Choroid plexus epithelial cell (primary cell): ENCODE data around the gene CBLL1.

Experiments used
- DNase-seq: peaks from one replicate; pipeline ENCODE4 v3.0.0-alpha.2; 2010; ENCODE audit warnings: low read depth
- H3K4me3 ChIP-seq: 2 replicates; pipeline ENCODE4 v1.5.1; 2011; ENCODE audit warnings: low read depth, mild to moderate bottlenecking, control low read depth, low read length, moderate library complexity
- TF ChIP-seq, protein P1 (sequence below): conservative IDR thresholded peaks from 2 replicates; pipeline ENCODE4 v1.5.1; 2011; ENCODE audit warnings: low read depth, mild to moderate bottlenecking, control low read depth, inconsistent platforms, low read length, moderate library complexity

The CBLL1 gene

DNA sequence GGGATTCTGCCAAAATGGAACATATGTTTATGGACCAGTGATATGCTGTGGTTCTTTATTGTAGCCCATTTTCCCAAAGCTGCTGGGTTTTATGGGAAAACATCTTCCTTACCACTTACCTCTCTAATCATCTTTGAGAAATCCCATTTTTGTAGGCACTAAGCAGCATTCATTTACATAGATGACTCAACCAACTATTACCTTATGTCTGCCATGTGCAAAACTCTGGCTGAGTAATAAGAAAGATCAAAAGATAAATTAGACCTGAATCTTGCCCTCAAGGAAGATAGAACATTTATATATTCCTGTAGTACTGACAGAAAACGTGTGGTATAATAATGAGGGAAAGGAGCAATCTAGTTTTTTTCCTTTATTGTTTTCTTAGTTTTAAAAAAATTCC, 24.3 kb downstream of the CBLL1 start:
- TF ChIP-seq, protein P1, sequence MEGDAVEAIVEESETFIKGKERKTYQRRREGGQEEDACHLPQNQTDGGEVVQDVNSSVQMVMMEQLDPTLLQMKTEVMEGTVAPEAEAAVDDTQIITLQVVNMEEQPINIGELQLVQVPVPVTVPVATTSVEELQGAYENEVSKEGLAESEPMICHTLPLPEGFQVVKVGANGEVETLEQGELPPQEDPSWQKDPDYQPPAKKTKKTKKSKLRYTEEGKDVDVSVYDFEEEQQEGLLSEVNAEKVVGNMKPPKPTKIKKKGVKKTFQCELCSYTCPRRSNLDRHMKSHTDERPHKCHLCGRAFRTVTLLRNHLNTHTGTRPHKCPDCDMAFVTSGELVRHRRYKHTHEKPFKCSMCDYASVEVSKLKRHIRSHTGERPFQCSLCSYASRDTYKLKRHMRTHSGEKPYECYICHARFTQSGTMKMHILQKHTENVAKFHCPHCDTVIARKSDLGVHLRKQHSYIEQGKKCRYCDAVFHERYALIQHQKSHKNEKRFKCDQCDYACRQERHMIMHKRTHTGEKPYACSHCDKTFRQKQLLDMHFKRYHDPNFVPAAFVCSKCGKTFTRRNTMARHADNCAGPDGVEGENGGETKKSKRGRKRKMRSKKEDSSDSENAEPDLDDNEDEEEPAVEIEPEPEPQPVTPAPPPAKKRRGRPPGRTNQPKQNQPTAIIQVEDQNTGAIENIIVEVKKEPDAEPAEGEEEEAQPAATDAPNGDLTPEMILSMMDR, result no peak
- DNase-seq, result no peak
- H3K4me3 ChIP-seq, result no peak overlapping the region

DNA sequence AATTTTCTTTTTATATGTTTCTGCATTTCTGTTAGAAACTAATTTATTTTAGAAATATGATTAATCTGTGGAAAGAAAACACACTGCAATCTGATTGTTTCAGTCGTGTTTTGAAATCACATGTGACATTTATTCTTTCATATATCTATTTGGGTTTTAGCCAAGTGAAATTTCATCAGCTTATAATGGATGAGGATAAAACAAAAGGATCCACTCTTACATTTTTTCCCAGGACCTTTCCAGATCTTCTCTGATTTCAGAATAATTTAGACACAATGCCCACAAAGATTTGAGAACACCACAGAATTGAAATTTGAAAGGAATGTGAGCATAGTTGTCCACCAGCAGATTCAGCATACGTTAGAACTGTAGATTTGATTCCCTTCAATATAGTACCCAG, 29.1 kb downstream of the CBLL1 start:
- DNase-seq, result no peak
- no peak overlapping the region for H3K4me3 ChIP-seq
- TF ChIP-seq, protein P1, result no peak

DNA sequence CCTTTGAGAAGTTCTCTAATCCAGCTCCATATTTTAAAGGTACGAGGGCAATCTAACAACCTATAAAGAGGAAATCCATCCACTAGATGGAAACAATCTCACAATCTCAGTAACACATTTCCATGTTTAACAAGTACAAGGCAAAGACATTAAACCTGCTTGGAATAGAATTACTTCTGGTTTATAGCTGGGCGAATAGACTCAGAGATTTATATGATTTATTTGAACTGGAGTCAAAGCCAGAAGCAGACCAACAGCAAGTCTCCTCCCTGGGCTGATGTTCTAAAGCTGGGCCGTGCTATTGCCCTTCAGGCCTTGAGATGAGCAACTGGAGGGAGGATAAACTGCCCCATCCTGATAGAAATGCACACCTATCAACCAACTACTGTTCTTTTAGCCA, 33.8 kb downstream of the CBLL1 start:
- no peak overlapping the region for H3K4me3 ChIP-seq
- TF ChIP-seq, protein P1, result no peak
- no peak for DNase-seq

DNA sequence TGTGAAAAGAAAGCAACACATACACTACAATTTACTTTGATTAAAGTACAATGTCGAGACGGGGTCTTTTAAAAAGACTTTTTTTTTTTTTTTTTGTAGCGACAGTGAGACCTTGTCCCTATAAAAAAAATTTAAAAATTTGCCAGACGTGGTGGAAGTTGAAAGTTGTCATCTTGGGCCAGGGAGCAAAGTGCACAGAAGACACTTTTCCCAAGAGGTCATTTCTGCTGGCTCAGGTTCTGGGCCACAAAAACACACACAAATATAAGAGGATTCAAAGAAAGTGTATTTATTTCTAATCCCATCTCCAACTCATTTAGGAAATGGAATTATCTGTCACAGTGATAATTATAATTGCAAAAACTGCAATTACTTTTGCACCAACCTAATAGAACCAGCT, 34.3 kb downstream of the CBLL1 start:
- no peak for DNase-seq
- TF ChIP-seq, protein P1, result no peak
- H3K4me3 ChIP-seq, result no peak overlapping the region

DNA sequence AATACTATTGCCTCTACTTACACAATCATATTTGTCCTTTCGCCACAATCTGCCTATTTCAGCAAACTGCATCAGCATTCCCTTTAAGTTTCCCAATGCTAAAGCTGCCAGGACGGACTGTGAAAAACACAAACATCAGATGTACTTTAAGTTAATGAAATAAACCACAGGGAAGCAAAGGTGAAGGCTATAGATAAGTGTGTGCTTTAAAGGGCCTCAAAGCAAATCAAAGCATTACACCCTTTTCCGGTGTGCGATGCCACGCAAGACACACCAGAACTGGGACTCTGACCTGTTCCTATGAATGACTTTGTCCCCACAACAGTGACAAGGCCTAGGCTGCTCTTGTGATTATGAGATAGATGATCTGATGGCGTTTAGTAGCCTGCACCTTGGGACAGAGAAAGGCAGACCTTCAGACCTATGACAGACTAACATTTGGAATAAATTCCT, 35.7 kb downstream of the CBLL1 start:
- H3K4me3 ChIP-seq, result no peak overlapping the region
- DNase-seq, result peak; percentile 80
- TF ChIP-seq, protein P1, result no peak

DNA sequence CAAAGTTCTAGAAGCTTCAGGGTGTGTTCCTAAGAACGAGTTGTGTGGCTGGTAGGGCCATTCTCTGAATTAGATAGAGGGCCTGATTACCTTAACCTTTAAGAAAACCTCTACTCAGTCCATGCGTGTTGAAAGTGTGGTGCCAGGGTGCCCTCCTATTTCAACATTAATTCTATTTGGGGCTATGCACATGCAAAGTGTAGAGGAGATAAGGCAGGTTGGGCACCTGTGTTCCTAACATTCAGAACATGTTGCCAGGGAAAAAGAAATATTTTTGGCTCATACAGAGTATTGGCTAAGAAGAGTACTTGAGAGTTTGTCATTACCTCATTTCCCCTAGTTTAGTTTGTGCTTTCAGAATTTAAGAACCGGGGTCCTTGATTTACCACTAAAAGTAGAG, 38.4 kb downstream of the CBLL1 start:
- no peak overlapping the region for H3K4me3 ChIP-seq
- DNase-seq, result no peak
- TF ChIP-seq, protein P1, result no peak

DNA sequence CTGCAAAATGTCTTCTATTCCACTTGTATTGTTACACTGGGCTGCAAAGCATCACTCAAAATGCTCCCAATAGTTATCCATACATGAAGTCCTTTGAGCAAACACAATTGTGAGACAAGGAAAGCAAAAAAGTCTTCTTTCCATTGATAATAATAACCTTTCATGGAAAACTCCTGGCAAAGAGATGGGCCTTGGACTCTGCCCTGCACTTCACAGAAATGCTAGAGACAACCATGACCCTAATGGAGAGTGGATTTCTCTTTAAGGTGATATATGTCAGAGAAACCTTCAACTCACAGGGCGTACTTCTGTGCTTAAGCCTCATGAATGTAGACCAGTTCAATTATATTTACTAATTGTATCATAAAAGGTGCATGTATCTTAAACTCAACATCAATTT, 39.7 kb downstream of the CBLL1 start:
- TF ChIP-seq, protein P1, result no peak
- no peak overlapping the region for H3K4me3 ChIP-seq
- DNase-seq, result no peak
